Muscle of arm (tissue), 14 donors: ENCODE measurements around the gene STX1A. TPM values are rescaled to one million over a fixed set of nuclear protein-coding genes. Genes with fewer than 3 reads are reported as not detected.
A peak's percentile ranks its signal among the peaks of the same experiment; 100 is the strongest.

Experiments
- DNase-seq: peaks from one replicate; pipeline ENCODE4 v3.0.0-alpha.2; 2013
- long read RNA-seq, 11 donors: transcript quantifications; one replicate each; lab custom pipeline, GENCODE V29; 2026
- polyA plus RNA-seq, 12 donors: library from polyadenylated mRNA; unstranded; fragments of 120-200 nt; gene quantifications; one replicate each; pipeline ENCODE4 v1.2.1, GENCODE V29; 2013; ENCODE audit not compliant: insufficient read length in 12 of 12

The STX1A gene
- 10 to 100 TPM in 7 of 12 donors, 1 to 10 TPM in 4, not detected in 1; 6.2 to 13.1 (median 10.7) TPM for polyA plus RNA-seq
- long read RNA-seq, donor 1, transcript STX1A-209 (2 exons, 928 nt): major isoform, 7 of 16 reads
- long read RNA-seq, donor 1, partial matches to known transcripts: 6 of 16 reads
- long read RNA-seq, donor 1, other reads (novel, unspliced or antisense): 0 of 16 reads
- long read RNA-seq, donor 2: 0 reads
- long read RNA-seq, donor 3, partial matches to known transcripts: 0 of 1 reads
- long read RNA-seq, donor 3, other reads (novel, unspliced or antisense): 0 of 1 reads
- long read RNA-seq, donor 4: 0 reads
- long read RNA-seq, donor 5, partial matches to known transcripts: 0 of 1 reads
- long read RNA-seq, donor 5, other reads (novel, unspliced or antisense): 0 of 1 reads
- long read RNA-seq, donor 6: 0 reads
- long read RNA-seq, donor 7, partial matches to known transcripts: 0 of 1 reads
- long read RNA-seq, donor 7, other reads (novel, unspliced or antisense): 0 of 1 reads
- long read RNA-seq, donor 8, partial matches to known transcripts: 0 of 1 reads
- long read RNA-seq, donor 8, other reads (novel, unspliced or antisense): 0 of 1 reads
- long read RNA-seq, donor 9: 0 reads
- long read RNA-seq, donor 10, partial matches to known transcripts: 0 of 2 reads
- long read RNA-seq, donor 10, other reads (novel, unspliced or antisense): 0 of 2 reads
- long read RNA-seq, donor 11, partial matches to known transcripts: 0 of 1 reads
- long read RNA-seq, donor 11, other reads (novel, unspliced or antisense): 0 of 1 reads

- no peak for DNase-seq
These were observed at the start of gene STX1A for GRCh38 chr7:73718905-73719805. TSS of gene STX1A (minus strand) at chr7:73719669. CDS start at chr7:73719631, 38 bp downstream.

- DNase-seq: no peak
These were observed 49.4 kb upstream of the STX1A start for GRCh38 chr7:73768641-73769480.

GRCh38 chr7:73766556-73767229, 47.2 kb upstream of the STX1A start:
- DNase-seq: no peak

DNA sequence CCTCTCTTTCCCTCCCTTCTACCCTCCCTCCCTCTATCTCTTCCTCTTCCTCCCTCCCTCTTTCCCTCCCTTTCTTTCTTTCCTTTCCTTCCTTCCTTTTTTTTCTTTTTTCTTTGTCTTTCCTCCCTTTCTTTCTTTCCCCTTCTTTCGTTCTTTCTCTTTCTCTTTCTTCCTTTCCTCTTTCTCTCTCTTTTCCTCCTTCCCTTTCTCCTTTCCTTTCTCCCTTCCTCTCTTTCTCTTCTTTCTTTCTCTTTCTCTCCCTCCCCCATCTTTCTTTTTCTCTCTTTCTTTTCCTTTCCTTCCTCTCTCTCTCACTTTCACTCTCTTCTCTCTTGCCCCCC, 43.2 kb upstream of the STX1A start:
- no peak for DNase-seq

DNA sequence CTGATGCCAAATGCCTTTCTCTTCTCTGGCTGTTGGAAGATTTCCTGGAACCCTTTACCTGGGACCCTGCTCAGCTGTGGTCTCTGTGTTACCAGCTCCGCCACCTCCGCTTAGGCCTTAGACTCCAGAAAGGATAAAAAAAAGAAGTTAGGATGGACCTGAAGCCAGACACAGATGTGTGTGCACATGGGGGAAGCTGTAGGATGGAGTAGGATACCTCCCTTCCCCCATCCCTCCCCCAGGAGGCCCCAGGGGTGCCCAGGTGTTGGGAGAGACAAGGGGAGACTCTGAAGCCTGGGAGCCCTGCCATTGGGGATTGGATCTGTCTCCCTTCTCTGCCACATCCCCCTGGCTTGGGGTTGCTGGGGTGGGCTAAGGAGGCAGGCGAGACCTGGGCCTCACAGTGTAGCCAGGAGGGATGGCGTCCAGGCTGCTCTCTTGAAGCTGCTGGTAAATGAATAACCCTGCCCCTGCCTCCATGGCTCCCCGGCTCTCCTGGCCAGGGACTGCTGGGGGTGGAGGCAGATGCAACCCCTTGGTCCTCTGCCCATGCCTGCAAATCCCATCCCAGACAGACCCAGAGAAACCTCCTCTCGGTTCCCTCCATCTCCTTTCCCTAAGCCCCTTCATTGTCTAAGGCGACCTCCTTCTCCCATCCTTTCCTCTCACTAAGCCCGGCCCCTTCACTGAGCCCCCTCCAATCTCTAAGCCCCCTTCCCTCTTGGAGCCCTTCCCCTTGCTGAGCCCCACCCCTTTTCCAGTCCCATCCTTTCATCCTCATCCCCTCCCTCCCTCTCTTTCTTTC, 42.6 kb upstream of the STX1A start:
- no peak for DNase-seq

DNA sequence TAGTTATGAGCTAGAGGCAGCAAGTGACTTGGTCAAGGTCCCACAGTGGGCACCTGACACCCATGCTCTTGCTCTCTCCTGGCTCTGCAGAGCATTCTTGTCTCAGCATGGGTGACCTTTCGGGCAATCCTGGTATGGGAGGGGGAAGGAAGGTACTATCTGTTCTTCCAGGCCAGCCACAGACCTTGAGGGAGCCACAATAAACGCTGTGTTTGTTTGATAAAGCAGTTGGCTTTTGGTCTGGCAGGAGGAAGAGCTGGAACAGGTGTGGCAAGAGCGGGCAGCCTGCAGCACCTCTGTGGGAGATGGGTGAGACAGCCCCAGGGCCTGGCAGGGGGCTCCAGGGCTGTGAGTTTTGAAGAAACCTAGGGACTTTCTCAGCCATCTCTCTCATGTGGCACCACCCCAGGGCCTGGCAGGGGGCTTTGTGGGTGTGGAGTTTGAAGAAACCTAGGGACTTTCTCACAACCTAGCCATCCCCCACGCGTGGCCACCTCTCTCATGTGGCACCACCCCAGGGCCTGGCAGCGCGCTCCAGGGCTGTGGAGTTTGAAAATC, 39.2 kb upstream of the STX1A start:
- no peak for DNase-seq

- no peak for DNase-seq
These were observed 30.7 kb upstream of the STX1A start for GRCh38 chr7:73749931-73750776.

- no peak for DNase-seq
These were observed 26.9 kb upstream of the STX1A start for GRCh38 chr7:73746378-73746777.

GRCh38 chr7:73742753-73743641, 23.5 kb upstream of the STX1A start:
- DNase-seq: no peak

GRCh38 chr7:73742338-73742752, 22.9 kb upstream of the STX1A start:
- no peak for DNase-seq

GRCh38 chr7:73741600-73741999, 22.1 kb upstream of the STX1A start:
- DNase-seq: no peak

GRCh38 chr7:73740771-73741170, 21.3 kb upstream of the STX1A start:
- no peak for DNase-seq

DNA sequence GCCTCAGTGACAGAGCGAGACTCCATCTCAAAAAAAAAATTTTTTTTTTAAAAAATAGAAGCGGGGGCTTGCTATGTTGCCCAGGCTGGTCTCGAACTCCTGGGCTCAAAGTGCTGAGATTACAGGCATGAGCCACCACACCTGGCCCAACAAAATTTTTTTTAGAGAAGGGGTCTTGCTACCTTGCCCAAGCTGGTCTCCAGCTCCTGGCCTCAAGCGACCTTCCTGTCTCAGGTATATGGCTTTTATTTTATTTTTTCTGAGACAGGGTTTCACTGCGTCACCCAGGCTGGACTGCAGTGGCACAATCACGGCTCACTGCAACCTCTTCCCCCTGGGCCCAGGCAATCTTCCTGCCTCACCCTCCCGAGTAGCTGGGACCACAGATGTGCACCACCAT, 20.7 kb upstream of the STX1A start:
- DNase-seq: no peak

- DNase-seq: no peak
These were observed 19.9 kb upstream of the STX1A start for GRCh38 chr7:73739387-73739767.

DNA sequence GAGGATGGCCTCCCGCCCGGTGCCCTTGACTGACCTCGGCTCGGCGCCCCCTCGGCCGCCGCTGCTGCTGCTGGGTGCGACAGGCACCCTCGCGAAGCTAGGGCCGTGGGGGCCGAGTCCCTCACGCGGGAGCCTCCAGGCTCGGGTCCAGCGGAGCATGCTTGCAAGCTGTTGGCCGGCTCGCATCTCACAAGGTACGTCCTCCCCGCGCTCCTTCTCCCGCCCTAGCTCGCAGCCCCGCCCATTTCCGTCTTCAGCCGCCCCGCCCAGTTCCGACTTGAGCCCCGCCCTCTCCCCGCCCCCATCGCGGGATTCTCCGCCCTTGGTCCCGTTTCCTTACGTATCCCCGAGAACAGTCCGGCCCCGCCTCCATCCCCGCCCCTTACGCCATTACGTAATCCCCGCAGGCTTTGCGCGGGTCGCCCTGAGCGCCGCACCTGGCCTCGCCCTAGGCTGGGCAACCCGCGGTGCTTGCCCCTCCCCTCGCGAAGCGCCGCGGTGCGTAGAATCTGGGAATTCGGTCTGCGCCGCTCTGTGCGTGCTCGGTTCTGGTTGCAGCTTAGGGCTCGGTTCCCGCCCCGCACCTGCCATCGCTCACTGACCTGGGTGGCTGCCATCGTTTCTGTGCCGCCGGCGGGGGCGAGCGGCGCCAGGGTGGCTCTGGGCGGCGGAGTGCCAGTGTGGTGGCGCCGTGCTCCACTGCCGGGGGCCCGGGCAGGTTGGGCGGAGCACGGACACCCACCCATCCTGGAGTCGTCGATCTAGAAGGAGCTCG, 19.3 kb upstream of the STX1A start, which contains the start of gene ABHD11:
Gene ABHD11 (minus strand): TSS at position 191 of the 775 bp plus-strand sequence. CDS start 32 bp downstream, at position 159.
- peak; percentile 96 for DNase-seq

GRCh38 chr7:73738220-73738611, 18.7 kb upstream of the STX1A start:
- DNase-seq: no peak
